ENCODE data around the gene OSBPL6.
"Not testable (repeated sequence)": the region's sequence is repeated elsewhere in the genome, so short reads cannot be mapped to it uniquely, and the experiment has no call there.

Gene OSBPL6

GRCh38 chr2:178177066-178177679 lies 17.1 kb upstream of the OSBPL6 start:
- Histone ChIP-seq H3K4me2 (ENCODE audit: low read length) (no peak overlapping the region), H3K27ac (ENCODE audit: low read depth, low read length) (no peak overlapping the region)

GRCh38 chr2:178180648-178181047 lies 13.7 kb upstream of the OSBPL6 start:
- not testable (repeated sequence) for H3K14ac ChIP-seq (ENCODE audit: low read length); H3K79me1 ChIP-seq (ENCODE audit: low read length)
- WGBS (ENCODE audit: extremely low coverage, insufficient coverage, insufficient read length), result no CpG with 5 or more reads among the region's 2 CpGs

More at GRCh38 chr2:178177066-178177679, 17.1 kb upstream of the OSBPL6 start:
- H2BK120ac ChIP-seq (ENCODE audit: insufficient read depth, low read length, poor library complexity), result no peak overlapping the region
- no peaks in the 10 kb centered on the region for H3K9me3 ChIP-seq (ENCODE audit: insufficient read depth, low read depth, low read length)
- H2BK12ac ChIP-seq (ENCODE audit: low read length), result no peak overlapping the region
- WGBS (ENCODE audit: extremely low coverage, insufficient coverage, insufficient read length), result 100% methylated on average over 1 of the region's 1 CpG
- H2AFZ ChIP-seq (ENCODE audit: insufficient read depth, low read length, poor library complexity), result no peak overlapping the region
- no peak overlapping the region for H3K14ac ChIP-seq (ENCODE audit: low read length)
- no peaks in the 10 kb centered on the region for H3K79me2 ChIP-seq (ENCODE audit: control insufficient read depth, insufficient read depth, low read length, poor library complexity)
- H3K23ac ChIP-seq (ENCODE audit: low read length), result no peak overlapping the region
- H3K4me1 ChIP-seq (ENCODE audit: control insufficient read depth in 1 of 2, insufficient read depth in 2 of 2, low read length in 2 of 2), result no peaks in the 10 kb centered on the region
- DNase-seq, result no peak
- H3K18ac ChIP-seq (ENCODE audit: low read length), result no peak overlapping the region
- no peaks in the 10 kb centered on the region for H3K27me3 ChIP-seq (ENCODE audit: insufficient read depth, low read length)
- H2BK5ac ChIP-seq (ENCODE audit: low read depth, low read length, poor library complexity), result no peak overlapping the region
- H2AK5ac ChIP-seq (ENCODE audit: low read length), result no peak overlapping the region
- H3K36me3 ChIP-seq (ENCODE audit: control insufficient read depth in 1 of 2, insufficient read depth in 2 of 2, low read length in 2 of 2), result no peaks in the 10 kb centered on the region
- H3K4ac ChIP-seq (ENCODE audit: low read depth, low read length), result no peak overlapping the region
- H3K79me1 ChIP-seq (ENCODE audit: low read length), result no peaks in the 10 kb centered on the region
- H4K12ac ChIP-seq (ENCODE audit: low read depth, low read length), result no peak overlapping the region
- no peak overlapping the region for H4K91ac ChIP-seq (ENCODE audit: low read depth, low read length)
- no peak overlapping the region for H4K8ac ChIP-seq (ENCODE audit: low read depth, low read length)
- H3K9ac ChIP-seq (ENCODE audit: low read length), result no peak overlapping the region
- no peak overlapping the region for H3K4me3 ChIP-seq (ENCODE audit: low read depth, low read length)

DNA sequence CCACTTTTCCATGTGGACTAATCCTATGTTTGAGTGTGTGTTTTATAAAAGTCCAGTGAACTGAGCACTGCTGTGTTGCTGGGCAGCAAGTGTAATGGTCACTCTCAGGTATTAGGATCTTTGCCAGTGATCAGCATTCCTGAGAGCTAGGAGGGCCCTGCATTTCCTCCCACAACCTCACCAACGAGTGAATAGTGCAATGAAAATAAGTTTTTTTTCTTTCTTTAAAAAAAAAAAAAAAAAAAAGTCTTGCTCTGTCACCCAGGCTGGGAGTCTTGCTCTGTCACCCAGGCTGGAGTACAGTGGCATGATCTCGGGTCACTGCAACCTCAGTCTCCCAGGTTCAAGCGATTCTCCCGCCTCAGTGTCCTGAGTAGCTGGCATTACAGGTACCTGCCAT lies 6.5 kb upstream of the OSBPL6 start:
- H3K36me3 ChIP-seq (ENCODE audit: control insufficient read depth in 1 of 2, insufficient read depth in 2 of 2, low read length in 2 of 2), result no peaks in the 10 kb centered on the region
- H3K79me2 ChIP-seq (ENCODE audit: control insufficient read depth, insufficient read depth, low read length, poor library complexity), result no peaks in the 10 kb centered on the region
- H3K4me3 ChIP-seq (ENCODE audit: low read depth, low read length), result no peak overlapping the region
- no peak overlapping the region for H4K12ac ChIP-seq (ENCODE audit: low read depth, low read length)
- H3K18ac ChIP-seq (ENCODE audit: low read length), result no peak overlapping the region
- H3K23ac ChIP-seq (ENCODE audit: low read length), result no peak overlapping the region
- no peak overlapping the region for H3K4ac ChIP-seq (ENCODE audit: low read depth, low read length)
- no peaks in the 10 kb centered on the region for H3K4me1 ChIP-seq (ENCODE audit: control insufficient read depth in 1 of 2, insufficient read depth in 2 of 2, low read length in 2 of 2)
- no CpG with 5 or more reads among the region's 4 CpGs for WGBS (ENCODE audit: extremely low coverage, insufficient coverage, insufficient read length)
- H3K14ac ChIP-seq (ENCODE audit: low read length), result no peak overlapping the region
- H4K8ac ChIP-seq (ENCODE audit: low read depth, low read length), result no peak overlapping the region
- H2AK5ac ChIP-seq (ENCODE audit: low read length), result no peak overlapping the region
- no peak for DNase-seq
- H3K79me1 ChIP-seq (ENCODE audit: low read length), result no peaks in the 10 kb centered on the region
- H3K27me3 ChIP-seq (ENCODE audit: insufficient read depth, low read length), result no peaks in the 10 kb centered on the region
- no peak overlapping the region for H3K9ac ChIP-seq (ENCODE audit: low read length)
- no peak overlapping the region for H2BK5ac ChIP-seq (ENCODE audit: low read depth, low read length, poor library complexity)
- no peak overlapping the region for H3K4me2 ChIP-seq (ENCODE audit: low read length)
- no peaks in the 10 kb centered on the region for H3K9me3 ChIP-seq (ENCODE audit: insufficient read depth, low read depth, low read length)
- H2AFZ ChIP-seq (ENCODE audit: insufficient read depth, low read length, poor library complexity), result no peak overlapping the region
- H2BK120ac ChIP-seq (ENCODE audit: insufficient read depth, low read length, poor library complexity), result no peak overlapping the region
- no peak overlapping the region for H4K91ac ChIP-seq (ENCODE audit: low read depth, low read length)
- H2BK12ac ChIP-seq (ENCODE audit: low read length), result no peak overlapping the region
- no peak overlapping the region for H3K27ac ChIP-seq (ENCODE audit: low read depth, low read length)

More at GRCh38 chr2:178180648-178181047, 13.7 kb upstream of the OSBPL6 start:
- not testable (repeated sequence) for H2AFZ ChIP-seq (ENCODE audit: insufficient read depth, low read length, poor library complexity); H3K4me2 ChIP-seq (ENCODE audit: low read length); H2BK12ac ChIP-seq (ENCODE audit: low read length); H4K91ac ChIP-seq (ENCODE audit: low read depth, low read length); H3K18ac ChIP-seq (ENCODE audit: low read length); H3K4me1 ChIP-seq (ENCODE audit: control insufficient read depth in 1 of 2, insufficient read depth in 2 of 2, low read length in 2 of 2); DNase-seq; H3K9ac ChIP-seq (ENCODE audit: low read length); H3K9me3 ChIP-seq (ENCODE audit: insufficient read depth, low read depth, low read length); H3K27ac ChIP-seq (ENCODE audit: low read depth, low read length); H3K79me2 ChIP-seq (ENCODE audit: control insufficient read depth, insufficient read depth, low read length, poor library complexity); H2AK5ac ChIP-seq (ENCODE audit: low read length); H3K4ac ChIP-seq (ENCODE audit: low read depth, low read length); H2BK120ac ChIP-seq (ENCODE audit: insufficient read depth, low read length, poor library complexity); H3K36me3 ChIP-seq (ENCODE audit: control insufficient read depth in 1 of 2, insufficient read depth in 2 of 2, low read length in 2 of 2); H4K8ac ChIP-seq (ENCODE audit: low read depth, low read length); H2BK5ac ChIP-seq (ENCODE audit: low read depth, low read length, poor library complexity); H4K12ac ChIP-seq (ENCODE audit: low read depth, low read length); H3K23ac ChIP-seq (ENCODE audit: low read length); H3K27me3 ChIP-seq (ENCODE audit: insufficient read depth, low read length); H3K4me3 ChIP-seq (ENCODE audit: low read depth, low read length)

GRCh38 chr2:178188466-178188865 lies 5.8 kb upstream of the OSBPL6 start:
- Histone ChIP-seq H3K4me1 (ENCODE audit: control insufficient read depth in 1 of 2, insufficient read depth in 2 of 2, low read length in 2 of 2) (no peaks in the 10 kb centered on the region), H3K18ac (ENCODE audit: low read length) (no peak overlapping the region), H3K9ac (ENCODE audit: low read length) (no peak overlapping the region), H3K4me2 (ENCODE audit: low read length) (no peak overlapping the region), H3K23ac (ENCODE audit: low read length) (no peak overlapping the region), H2AFZ (ENCODE audit: insufficient read depth, low read length, poor library complexity) (no peak overlapping the region), H3K27me3 (ENCODE audit: insufficient read depth, low read length) (peaks cover 4% of the 10 kb centered on the region), H2BK12ac (ENCODE audit: low read length) (no peak overlapping the region), H3K9me3 (ENCODE audit: insufficient read depth, low read depth, low read length) (no peaks in the 10 kb centered on the region), H3K14ac (ENCODE audit: low read length) (no peak overlapping the region), H4K8ac (ENCODE audit: low read depth, low read length) (no peak overlapping the region), H3K4ac (ENCODE audit: low read depth, low read length) (no peak overlapping the region), H2AK5ac (ENCODE audit: low read length) (no peak overlapping the region), H4K91ac (ENCODE audit: low read depth, low read length) (no peak overlapping the region), H3K79me1 (ENCODE audit: low read length) (no peaks in the 10 kb centered on the region), H4K12ac (ENCODE audit: low read depth, low read length) (no peak overlapping the region), H3K27ac (ENCODE audit: low read depth, low read length) (no peak overlapping the region), H2BK5ac (ENCODE audit: low read depth, low read length, poor library complexity) (no peak overlapping the region), H3K4me3 (ENCODE audit: low read depth, low read length) (no peak overlapping the region), H2BK120ac (ENCODE audit: insufficient read depth, low read length, poor library complexity) (no peak overlapping the region), H3K79me2 (ENCODE audit: control insufficient read depth, insufficient read depth, low read length, poor library complexity) (no peaks in the 10 kb centered on the region), H3K36me3 (ENCODE audit: control insufficient read depth in 1 of 2, insufficient read depth in 2 of 2, low read length in 2 of 2) (no peaks in the 10 kb centered on the region)
- DNase-seq, result no peak
- WGBS (ENCODE audit: extremely low coverage, insufficient coverage, insufficient read length), result no CpG with 5 or more reads among the region's 2 CpGs

Measured in trophoblast cell (in vitro differentiated cells and primary cell).